ENCODE data around the gene ATP1B1. TPM values are rescaled to one million over a fixed set of nuclear protein-coding genes. Genes with fewer than 3 reads are reported as not detected.

Gene ATP1B1
- total and polyA plus RNA-seq, 9 of the 15 experiments (the other 6 are each of a cell fraction or from before 2014, with no cell fraction given): 0.76 to 3.0 (median 1.7) TPM

GRCh38 chr1:169108863-169109560, 2.5 kb downstream of the ATP1B1 start:
- FAIRE-seq: no peak
- POLR2A ChIA-PET: interaction anchor here (0.6 to 1.7 kb wide), 4 partner anchors 9 to 259 kb away, joined by 3 to 4 read pairs (median 4); partner anchors contain the start of genes BLZF1 and NME7

More at GRCh38 chr1:169108863-169109560, 2.5 kb downstream of the ATP1B1 start:
- Histone ChIP-seq H2AFZ (ENCODE audit: low read depth, low read length) (no peak overlapping the region), H3K4me3 (no peak overlapping the region), H3K9me3 (replicated peaks; ENCODE audit: control insufficient read depth, insufficient read depth, low read depth, low read length) (no peaks in the 10 kb centered on the region), H3K27me3 (ENCODE audit: control insufficient read depth in 2 of 2, insufficient read depth in 2 of 2, low read length in 2 of 2) (peaks cover 4 to 22% of the 10 kb centered on the region in 2 experiments), H3K9ac (ENCODE audit: insufficient read depth in 1 of 2, low read depth in 2 of 2, low read length in 2 of 2) (no peak overlapping the region), H3K4me2 (ENCODE audit: insufficient read depth, low read length) (no peak overlapping the region), H3K4me1 (replicated peaks in 1 of 2; ENCODE audit: control insufficient read depth in 2 of 2, insufficient read depth in 2 of 2, low read length in 2 of 2) (peaks cover 3 to 18% of the 10 kb centered on the region in 2 experiments; a peak in 4 of 5 replicates), H3K27ac (ENCODE audit: extremely low read depth, low read depth, low read length) (no peak overlapping the region), H3K9me1 (ENCODE audit: control insufficient read depth, insufficient read depth, low read length) (no peaks in the 10 kb centered on the region), H4K20me1 (replicated peaks; ENCODE audit: control insufficient read depth, insufficient read depth, low read length) (no peaks in the 10 kb centered on the region), H3K36me3 (ENCODE audit: control insufficient read depth, insufficient read depth, low read length) (no peaks in the 10 kb centered on the region), H3K79me2 (ENCODE audit: control insufficient read depth, insufficient read depth, low read length) (no peaks in the 10 kb centered on the region)
- CTCF ChIA-PET (ENCODE audit: low intra/inter-chr PET ratio): no interaction called here
- ATAC-seq: no peak
- in situ Hi-C loops (cut with MboI) (no loop called here), intact Hi-C loops (cut with micrococcal nuclease) (loop anchor here (5.0 to 10.0 kb wide), 2 partner anchors 436 to 662 kb away; no protein-coding TSS in a partner anchor)
- TF ChIP-seq ETV6 (IDR thresholded peaks at IDR 0.05; ENCODE audit: borderline replicate concordance in 1 of 2, low read depth in 2 of 2, low read length in 1 of 2) (no peak), ETV6 (CRISPR knock-in tag; IDR thresholded peaks at IDR 0.05; ENCODE audit: borderline replicate concordance) (no peak), ZNF263 (CRISPR knock-in tag; IDR thresholded peaks at IDR 0.05; ENCODE audit: borderline replicate concordance) (peak; percentile 80), CTCF (IDR thresholded peaks at IDR 0.05 in 2 of 3, conservative IDR thresholded peaks at IDR 0.05 in 1 of 3; ENCODE audit: insufficient read depth in 2 of 3, low read depth in 1 of 3, low read length in 3 of 3) (peak in 2 of 3 experiments; percentile 30 to 34; a peak in 1 of 6 replicates), ZBTB7A (IDR thresholded peaks at IDR 0.05; ENCODE audit: borderline replicate concordance, control insufficient read depth, low read depth, low read length) (no peak)
- DNase-seq (ENCODE audit: extremely low read depth in 1 of 4, low spot score in 3 of 4): no peak
- BruUV-seq (replicated peaks): no TSS peak
- WGBS (ENCODE audit: insufficient coverage, low coverage, missing lambda C conversion rate): 37% methylated on average over 10 of the region's 10 CpGs
